Stimulated activated CD4-positive, alpha-beta T cell treated with anti-CD3 and anti-CD28 coated beads, Interleukin-2, amount 100 ng/mL, for 48 hours (primary cell): ENCODE data around the gene WDR37.
A peak's percentile ranks its signal among the peaks of the same experiment; 100 is the strongest.
"Not testable (repeated sequence)": the region's sequence is repeated elsewhere in the genome, so short reads cannot be mapped to it uniquely, and the experiment has no call there.

ENCODE experiments used
- DNase-seq, 2 donors: peaks; one replicate each; pipeline ENCODE4 v3.0.0-alpha.2; 2020

Gene WDR37

DNA sequence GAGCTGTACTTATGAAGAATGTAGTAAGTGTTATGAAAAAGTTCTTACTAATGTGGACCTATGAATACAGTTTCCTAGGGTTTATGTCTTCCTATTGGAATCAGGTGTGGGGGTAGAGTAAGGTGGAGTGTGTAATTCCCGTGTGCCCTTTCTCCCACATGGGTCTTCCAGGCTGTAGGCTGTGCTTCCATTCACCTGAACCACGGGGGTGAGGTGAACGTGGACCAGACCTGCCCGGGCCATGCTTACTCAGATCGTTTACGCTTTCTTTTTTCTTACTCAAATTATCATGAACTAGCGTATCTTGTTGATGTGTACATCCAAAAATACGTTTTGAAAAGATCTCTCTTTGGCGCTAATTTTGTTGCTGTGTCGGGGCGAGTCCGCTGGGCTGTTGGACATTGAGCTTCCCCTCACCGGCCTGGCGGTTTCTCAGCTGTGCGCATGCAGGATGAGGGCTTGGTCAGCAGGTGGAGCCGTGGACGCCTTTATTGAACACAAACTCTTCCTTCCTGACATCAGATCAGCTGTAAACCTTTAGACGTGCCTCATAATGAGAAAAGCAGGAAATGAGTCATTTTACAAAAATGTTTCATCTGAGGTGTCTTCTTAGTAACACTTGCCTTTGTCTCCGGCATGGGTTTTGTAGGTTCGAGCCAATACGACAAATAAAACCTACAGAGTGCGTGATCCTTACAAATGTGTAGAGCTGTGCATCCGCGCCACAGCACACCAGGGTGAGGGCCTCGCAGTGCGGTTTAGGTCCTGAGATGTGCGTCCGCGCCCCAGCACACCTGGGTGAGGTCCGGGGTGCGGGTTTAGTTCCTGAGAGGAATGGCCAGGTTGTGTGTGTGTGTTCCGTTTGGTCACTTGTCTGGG is 53.8 kb downstream of the WDR37 start:
- peak; percentile 69 for DNase-seq

- DNase-seq, result no peak
These were observed 54.5 kb downstream of the WDR37 start for GRCh38 chr10:1110674-1111119.

DNA sequence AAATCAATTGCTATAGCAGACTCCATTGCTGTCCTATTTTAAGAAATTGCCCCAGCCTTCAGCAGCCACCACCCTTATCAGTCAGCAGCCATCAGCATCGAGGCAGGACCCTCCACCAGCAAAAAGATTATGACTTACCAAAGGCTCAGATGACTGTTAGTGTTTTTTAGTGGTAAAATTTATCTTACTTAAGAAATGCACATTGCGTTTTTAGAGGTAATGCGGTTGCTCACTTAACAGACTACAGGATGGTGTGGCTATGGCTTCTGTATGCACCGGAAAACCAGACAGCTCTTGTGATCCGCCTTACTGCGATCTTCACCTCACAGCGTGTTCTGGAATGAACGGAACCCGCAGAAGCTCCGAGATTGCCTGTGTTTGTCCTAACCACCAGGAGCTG is 58.1 kb downstream of the WDR37 start:
- DNase-seq, result no peak

DNA sequence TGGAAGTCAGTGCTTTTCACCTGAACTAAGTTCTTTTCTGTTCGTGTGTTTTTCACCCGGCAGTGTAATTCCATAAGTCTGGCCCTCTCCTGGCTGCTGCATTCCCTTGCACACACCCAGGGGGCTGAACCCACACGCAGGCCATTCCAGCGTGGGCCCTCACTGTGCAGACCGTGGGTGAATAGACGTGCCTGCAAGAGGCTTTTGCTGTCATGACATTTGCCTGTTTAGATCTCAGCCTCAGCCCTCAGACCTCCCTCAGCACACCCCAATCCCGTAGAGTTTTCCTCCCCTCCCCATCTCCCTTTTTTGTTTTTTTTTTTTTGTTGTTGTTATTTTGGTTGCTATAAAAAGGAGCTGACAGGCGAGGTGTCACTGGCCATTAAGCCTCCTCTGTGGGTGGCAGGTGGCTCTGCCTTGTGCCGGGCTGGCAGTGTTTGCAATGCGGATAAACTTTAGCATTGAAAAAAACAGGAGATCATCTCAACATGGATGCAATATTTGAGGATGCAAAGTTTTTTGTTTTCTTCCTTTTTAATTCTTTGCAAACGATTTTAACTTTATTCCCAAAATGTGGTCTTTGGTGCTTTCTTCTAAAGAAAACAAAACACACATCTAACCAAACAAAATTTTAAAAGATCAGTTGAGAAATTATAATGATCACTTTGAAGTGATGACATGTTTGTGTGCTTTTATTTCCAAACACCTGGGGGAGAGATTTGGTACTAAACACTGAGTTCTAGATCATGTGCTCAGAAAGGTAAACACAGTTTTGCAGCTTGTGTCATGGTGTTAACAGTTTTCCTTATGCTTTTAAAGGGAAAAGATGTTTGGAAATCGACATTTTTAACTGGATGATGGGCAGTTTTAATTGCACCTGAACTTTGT is 58.8 kb downstream of the WDR37 start:
- no peak for DNase-seq

- DNase-seq, result no peak
These were observed 59.4 kb downstream of the WDR37 start for GRCh38 chr10:1115607-1115955.

DNA sequence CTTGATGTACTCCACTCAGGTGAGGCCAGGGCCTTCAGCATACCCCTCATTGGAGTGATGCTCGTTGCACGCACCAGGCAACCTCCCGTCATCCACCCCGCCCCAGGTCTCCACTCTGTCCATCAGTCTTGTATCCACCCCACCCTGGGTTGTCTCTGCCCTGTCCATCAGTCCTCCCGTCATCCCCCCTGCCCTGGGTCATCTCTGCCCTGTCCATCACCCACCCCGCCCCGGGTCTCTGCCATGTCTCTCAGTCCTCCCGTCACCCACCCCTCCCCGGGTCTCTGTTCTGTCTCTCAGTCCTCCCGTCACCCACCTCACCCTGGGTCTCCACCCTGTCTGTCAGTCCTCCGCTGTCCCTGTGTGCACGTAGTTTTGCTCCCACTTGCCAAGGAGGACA is 59.9 kb downstream of the WDR37 start:
- DNase-seq, result no peak

GRCh38 chr10:1116696-1117280 is 60.6 kb downstream of the WDR37 start:
- DNase-seq, result no peak

GRCh38 chr10:1117651-1118050 is 61.5 kb downstream of the WDR37 start:
- DNase-seq, result no peak

- DNase-seq, result not testable (repeated sequence)
These were observed 62.1 kb downstream of the WDR37 start for GRCh38 chr10:1118318-1118717.

DNA sequence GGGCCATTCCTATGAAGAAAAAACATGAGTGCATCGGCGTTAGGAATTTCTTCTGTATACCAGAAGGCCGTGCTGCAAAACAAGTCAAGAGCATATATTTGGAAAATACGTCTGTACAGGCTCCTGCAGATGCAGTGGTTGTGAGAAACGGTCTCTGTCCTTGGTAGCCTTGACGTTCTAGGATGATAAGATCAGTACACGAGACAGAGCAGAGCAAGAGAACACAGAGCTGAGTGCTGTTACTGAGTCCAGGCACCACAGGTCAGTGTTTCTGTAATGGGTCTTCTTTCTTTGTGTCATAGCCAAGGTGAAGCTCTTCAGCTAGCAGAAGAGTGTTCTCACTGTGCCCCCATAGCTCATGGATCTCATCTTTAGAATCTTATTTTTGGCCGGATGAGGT is 62.8 kb downstream of the WDR37 start:
- no peak for DNase-seq

DNA sequence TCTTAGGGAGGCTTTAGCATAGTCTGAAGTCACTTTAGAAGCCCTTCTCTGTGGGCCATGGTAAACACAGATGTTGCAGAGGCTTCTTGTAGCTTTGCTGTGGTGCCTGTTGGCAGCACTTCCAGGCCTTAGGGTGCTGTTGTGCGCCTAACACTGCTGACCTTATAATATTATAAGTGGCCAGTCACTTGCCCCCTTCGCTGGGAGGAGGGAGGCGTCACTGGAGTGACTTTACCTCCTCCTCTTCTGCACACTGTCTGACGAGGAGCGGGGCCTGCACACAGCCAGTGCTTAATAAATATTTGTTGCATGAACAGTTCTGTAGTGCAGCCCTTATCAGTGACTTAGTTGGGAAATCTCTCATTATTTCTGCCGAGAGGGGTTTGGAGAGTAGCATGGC is 63.3 kb downstream of the WDR37 start:
- no peak for DNase-seq

- no peak for DNase-seq
These were observed 64.1 kb downstream of the WDR37 start for GRCh38 chr10:1120306-1120705.

DNA sequence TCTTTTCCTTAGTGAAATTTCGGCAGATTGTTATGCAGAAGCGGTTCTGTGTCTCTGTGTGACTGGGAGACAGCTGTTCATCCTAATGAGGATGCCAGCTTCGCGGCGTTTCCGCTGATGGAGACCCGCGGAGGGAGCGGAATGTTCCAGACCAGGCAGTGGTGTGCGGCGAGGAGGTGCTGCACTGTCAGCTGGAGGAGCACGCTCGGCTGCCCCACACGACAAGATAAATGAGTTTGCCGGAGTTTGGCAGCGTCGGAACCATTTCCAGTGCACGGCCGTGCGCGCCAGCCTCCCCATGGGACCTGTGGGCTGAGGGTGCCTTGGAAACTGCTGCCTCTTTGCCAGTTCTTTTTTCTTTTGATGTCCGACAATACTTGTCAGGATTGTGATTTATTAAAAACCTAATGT is 64.6 kb downstream of the WDR37 start:
- no peak for DNase-seq

DNA sequence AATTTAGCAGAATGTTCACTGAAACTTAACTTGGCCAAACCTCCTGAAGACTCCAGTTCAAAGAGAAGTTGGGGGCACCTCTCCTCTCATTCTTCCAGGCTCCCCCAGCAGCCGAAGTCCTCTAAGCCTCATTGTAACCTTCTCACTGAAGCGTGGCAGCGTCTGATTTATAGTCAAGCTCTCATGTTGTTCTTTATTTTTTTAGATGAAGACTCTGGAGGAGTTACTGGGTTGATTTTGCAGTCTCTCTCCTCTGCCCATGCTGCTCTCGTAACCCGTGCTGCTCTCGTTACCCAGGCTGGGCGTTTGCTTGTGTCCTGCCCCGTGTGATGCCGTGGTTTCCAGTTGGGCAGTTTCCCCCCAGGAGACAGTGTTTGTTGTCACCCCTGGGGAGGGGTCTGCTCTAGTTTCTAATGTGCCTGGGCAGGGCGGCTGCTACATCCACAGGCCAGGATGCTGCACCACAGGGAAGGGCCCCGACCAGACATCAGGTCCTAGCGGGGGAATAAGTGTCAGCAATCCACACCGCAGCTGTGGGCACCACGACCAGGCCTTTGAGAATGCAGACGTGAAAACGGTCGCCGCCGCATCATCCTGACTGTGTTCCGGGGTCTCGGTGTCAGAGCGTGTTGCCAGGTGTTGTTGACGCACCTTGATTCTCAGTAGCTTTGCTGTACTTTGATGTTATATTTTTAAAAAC is 65.2 kb downstream of the WDR37 start:
- DNase-seq, result no peak

- DNase-seq, result no peak
These were observed 66.2 kb downstream of the WDR37 start for GRCh38 chr10:1122349-1122748.

DNA sequence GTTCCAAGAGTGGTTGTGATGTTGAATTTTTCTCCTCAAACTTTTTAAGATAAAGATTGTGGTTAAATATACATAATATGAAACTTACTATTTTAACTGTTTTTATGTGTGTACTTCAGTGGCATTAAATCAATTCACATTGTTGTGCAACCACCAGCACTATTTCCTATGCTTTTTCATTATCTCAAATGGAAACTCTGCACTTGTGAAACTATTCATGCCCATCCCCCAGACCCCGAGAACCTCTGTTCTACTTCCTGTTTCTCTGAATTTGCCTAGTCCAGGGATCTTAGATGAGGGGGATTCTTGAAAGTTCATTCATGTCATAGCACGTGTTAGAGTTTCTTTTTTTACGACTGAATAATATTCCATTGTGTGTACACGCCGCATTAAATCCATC is 67.0 kb downstream of the WDR37 start:
- DNase-seq, result no peak

GRCh38 chr10:1123972-1124371 is 67.8 kb downstream of the WDR37 start:
- no peak for DNase-seq

DNA sequence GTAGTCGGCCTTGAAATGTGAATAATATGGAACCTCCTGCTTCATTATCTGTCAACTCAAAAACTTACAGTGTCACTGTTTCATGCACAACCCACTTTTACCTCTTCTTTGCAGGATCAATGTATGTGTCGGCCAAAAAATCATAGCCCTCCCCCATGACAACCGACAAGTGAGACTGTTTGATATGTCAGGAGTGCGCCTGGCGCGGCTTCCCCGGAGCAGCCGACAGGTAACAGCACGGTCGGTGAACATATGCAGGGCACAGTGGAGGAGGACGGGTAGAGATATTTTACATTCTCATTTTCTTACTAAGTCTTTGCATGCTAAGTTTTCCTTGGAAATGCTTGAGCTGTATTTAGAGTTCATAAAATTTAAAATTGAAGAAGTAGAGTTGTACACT is 68.6 kb downstream of the WDR37 start:
- DNase-seq, result no peak

GRCh38 chr10:1126461-1126860 is 70.3 kb downstream of the WDR37 start:
- DNase-seq, result no peak

- no peak for DNase-seq
These were observed 71.4 kb downstream of the WDR37 start for GRCh38 chr10:1127629-1128028.

- no peak for DNase-seq
These were observed 71.9 kb downstream of the WDR37 start for GRCh38 chr10:1128115-1128514.

GRCh38 chr10:1128649-1129048 is 72.5 kb downstream of the WDR37 start:
- DNase-seq, result no peak

GRCh38 chr10:1130226-1130625 is 74.0 kb downstream of the WDR37 start:
- no peak for DNase-seq
